NCI-H69 (cell line): ENCODE measurements around the gene CYFIP2.

Source experiments
- DNase-seq: peaks from one replicate; lab custom pipeline; 2025; lab: John Stamatoyannopoulos, UW

Gene CYFIP2

DNA sequence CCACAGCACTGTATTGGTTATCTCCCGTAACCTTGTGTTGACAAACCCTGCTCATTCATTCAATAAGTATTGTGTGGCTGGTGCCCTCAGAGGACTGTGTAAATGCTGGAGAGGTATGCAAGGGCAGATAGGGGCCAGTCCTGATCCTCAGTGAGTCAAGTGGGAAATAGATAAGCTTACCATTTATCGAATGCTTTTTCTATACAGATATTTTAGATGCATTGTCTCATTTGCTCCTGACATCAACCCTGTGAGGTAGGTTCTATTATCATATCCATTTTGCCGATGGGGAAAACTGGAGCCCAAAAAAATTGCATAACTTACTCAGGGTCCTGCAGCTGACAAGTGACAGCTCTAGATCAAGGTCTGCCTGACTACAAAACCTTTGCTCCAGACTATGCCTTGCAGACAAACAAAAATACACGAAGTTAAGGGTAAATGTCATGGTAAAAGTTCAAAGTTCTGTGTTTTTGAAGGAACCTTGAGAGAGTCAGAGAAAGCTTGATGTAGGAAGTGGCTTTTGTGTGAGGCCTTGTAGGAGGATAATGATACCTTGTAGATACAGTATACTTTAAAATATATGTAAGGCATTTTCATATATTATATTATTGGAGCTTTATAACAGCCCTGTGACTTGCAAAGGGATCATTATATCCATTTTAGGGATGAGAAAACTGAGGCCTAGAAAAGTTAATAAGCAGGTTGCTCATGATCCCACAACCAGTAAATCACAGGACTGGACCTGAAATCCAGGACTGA, 22.7 kb downstream of the CYFIP2 start:
- no peak for DNase-seq

DNA sequence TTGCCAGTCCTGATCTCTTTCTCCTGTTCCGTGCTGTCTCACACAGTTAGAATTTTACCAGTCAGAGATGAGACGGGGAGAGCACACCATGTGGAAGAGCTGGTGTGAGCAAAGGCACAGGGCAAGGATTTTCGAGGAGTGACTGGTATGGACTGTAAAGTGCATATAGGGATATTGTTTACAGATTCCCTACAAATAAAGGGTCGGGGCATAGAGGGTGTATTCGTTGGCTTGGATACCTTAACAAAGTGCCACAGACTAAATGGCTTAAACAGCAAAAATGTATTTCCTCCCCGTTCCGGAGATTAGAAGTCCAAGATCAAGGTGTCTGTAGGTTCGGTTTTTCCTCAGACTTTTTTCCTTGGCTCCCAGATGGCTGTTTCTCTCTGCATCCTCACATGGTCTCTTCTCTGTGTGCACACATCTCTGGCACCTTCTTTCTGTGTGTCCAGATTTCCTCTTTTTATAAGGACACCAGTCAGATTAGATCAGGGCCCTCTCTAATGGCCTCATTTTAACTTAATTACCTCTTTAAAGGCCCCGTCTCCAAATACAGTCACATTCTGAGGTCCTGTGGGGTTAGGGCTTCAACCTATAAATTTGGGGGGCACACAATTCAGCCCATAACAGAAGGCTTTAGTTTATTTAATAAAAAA, 23.4 kb downstream of the CYFIP2 start:
- DNase-seq, result no peak

DNA sequence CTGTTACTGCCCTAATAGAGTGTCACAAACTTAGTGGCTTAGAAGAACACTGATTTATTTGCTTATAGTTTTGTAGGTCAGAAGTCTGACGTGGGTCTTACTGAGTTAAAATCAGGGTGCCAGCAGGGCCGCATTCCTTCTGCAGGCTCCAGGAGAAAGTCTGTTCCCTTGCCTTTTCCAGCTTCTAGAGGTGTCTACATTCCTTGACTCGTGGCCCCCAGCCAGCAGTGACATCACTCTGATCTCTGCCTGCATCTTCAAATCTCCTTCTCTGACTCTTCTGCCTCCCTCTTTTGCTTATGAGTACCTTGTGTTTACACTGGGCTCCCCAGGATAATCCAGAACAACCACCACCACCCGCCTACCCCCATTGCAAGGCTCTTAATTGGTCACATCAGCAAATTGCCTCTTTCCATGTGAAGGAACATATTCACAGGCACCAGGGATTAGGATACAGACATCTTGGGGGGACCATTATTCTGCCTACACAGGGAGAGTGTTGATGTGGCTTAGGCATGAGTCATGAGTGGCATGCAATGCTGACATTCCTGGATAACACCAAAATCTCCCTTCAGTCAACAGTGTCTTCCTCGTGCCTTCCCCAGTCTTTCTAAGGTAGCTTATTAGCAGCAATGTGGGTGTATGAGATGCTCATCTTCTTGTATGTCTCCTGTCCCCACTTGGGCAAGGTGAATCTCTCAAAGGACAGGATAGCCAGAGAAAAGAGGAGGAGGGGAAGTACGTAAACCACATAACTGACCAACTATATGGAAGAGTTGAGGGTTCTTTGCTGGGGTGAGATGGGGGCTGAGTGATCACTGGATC, 24.4 kb downstream of the CYFIP2 start:
- DNase-seq, result no peak

DNA sequence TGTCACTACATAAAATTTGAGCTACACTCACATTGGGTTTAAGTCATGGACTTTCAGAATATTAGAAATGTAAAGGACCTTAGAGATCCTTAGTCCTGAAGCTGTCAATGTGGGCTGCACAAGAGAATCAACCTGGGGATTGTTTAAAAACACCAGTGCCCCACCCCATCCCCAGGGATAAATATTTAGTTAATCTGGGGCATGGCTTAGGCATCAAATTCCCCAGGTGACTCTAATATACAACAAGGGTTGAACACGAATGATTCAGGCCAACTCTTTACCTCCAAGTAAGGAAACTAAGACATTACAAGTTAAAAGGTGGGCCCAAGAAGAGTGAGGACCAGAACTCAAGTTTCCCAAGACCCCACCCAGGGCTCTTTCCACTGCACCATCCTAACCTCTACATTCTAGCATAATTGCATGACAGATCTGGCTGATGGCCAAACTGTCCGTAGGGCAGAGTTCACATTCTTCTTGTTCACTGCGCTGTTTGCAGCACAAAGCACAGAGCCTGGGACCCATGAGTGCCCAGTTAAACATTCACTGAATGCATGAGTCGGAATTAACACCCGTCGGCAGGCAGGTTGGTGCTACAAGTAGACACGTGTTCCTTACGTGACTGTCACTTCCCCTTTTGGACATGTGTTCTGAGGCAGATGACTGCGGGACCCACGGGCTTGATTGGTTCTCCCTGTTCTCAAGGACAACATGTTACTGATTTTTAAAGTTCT, 25.2 kb downstream of the CYFIP2 start:
- no peak for DNase-seq

DNA sequence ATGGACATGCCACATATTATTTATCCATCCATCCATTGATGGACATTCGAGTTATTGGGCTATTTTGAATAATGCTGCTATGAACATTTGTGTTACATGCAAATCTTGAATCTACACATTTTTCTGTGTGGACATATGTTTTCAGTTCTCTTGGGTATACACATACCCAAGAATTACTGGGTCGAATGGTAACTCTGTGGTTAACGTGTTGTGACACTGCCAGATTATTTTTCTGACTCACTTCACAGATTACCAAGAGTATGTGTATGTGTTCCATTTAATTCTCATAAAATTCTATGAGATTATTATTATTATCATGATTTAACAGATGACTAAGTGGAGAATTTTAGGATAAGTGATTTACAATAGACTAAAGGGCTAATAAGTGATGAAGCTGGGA, 26.7 kb downstream of the CYFIP2 start:
- DNase-seq, result no peak

- peak; percentile 84 for DNase-seq
Observed at GRCh38 chr5:157294407-157295091, 28.6 kb downstream of the CYFIP2 start.

- DNase-seq, result peak; percentile 89
Observed at GRCh38 chr5:157295247-157295646, 29.3 kb downstream of the CYFIP2 start.

GRCh38 chr5:157300564-157300963, 34.6 kb downstream of the CYFIP2 start:
- DNase-seq, result no peak

DNA sequence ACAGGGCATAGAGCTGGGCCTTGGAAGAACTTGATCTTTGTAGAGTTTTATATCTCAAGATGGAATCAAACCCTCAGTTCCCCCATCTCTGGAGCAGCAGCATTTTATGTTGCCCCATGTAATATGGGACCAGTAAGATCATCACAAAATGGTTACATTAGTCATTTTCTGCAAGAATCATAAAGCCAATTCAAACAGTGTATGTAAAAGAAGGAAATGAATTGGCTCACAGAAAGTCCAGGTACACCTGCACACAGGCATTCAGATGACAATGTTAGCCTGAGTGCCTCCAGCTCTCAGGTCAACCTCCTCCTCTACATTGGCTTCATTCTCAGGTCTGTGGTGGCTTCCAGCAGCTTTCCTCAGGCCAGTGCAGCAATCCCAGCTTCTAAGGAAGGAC, 35.1 kb downstream of the CYFIP2 start:
- DNase-seq, result no peak

- DNase-seq, result no peak
Observed at GRCh38 chr5:157303023-157303422, 37.1 kb downstream of the CYFIP2 start.

DNA sequence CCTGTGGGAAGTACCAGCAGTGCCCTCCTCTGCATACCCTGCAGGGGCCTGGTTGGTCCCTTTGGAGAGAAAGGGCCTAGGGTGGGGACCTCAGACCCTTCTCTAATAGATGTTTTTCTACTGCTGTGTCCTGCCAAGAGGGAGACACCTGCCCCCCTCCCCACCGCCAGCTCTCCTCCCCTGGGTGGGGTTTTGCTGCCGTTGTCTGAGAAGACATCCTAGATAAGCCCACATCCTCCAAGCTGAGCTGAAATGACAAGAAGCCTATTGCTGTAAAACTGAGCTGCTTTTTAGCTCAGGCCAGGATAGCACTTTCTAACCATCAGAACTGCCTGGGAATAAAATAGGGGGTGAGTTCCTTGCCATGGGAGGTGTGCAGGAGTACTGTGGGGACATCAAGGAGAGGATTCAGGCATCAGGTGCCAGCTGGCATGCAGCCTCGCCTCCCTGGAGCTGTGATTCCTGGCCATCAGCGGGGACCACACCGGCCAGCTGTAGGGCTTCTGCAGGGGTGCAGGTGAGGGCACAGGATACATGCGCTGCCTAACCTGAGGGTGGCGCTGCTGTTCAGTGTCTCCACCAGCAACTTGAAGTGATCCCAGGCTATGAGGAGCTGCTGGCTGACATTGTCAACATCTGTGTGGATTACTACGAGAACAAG, 37.9 kb downstream of the CYFIP2 start:
- DNase-seq, result peak; percentile 54

DNA sequence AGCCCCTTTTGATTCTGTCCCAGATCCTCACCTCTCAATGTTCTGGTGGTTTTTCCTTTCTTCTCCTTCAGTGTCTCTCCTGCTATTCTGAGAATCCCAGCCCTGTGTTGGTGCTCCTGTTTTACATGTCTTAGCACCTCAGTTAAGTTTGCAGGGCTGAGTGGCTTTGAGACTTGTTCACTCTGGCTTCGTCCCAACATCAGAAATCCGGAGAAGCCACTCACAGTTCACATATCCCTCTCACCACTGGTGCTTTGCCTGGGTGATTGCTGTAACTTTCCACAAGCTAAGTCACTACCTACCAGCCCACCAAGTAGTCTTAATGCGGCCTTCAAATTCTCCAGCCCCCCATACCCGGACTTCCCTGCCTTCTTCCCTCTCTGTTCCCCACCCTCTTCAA, 40.2 kb downstream of the CYFIP2 start:
- DNase-seq, result no peak

DNA sequence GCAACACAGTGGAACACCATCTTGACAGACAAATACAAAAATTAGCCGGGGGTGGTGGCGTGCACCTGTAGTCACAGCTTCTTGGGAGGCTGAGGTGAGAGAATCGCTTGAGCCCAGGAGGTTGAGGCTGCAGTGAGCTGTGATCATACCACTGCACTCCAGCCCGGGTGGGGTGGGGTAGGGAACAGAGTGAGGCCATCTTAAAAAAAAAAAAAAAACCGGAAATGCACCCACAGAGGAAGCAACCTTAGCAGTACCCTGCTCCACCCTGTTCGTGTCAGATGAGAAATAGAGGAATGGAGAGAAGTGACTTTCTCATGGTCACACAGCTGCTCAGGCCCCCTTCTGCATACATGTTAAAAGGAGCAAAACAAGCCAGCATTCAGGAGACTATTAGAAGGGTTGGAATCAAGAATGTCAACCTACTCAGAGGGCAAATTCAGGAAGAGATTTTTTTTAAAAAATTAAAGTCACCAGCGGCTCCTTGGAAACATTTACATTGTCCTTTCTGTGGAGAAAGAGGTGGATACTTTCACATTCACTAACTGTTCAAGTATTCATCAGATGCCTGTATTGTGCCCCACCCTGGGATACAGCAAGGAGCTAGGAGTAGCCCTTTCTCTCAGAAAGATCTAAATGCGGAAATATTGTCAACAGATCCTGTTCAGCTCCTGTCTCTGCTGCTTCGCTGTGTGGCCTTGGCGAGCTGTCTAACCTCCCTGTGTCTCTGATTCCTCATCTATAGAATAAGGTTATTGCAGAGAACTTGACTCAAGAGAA, 41.0 kb downstream of the CYFIP2 start:
- DNase-seq, result no peak

- peak; percentile 21 for DNase-seq
Observed at GRCh38 chr5:157308836-157309465, 43.0 kb downstream of the CYFIP2 start.

GRCh38 chr5:157309796-157310195, 43.9 kb downstream of the CYFIP2 start:
- DNase-seq, result no peak

DNA sequence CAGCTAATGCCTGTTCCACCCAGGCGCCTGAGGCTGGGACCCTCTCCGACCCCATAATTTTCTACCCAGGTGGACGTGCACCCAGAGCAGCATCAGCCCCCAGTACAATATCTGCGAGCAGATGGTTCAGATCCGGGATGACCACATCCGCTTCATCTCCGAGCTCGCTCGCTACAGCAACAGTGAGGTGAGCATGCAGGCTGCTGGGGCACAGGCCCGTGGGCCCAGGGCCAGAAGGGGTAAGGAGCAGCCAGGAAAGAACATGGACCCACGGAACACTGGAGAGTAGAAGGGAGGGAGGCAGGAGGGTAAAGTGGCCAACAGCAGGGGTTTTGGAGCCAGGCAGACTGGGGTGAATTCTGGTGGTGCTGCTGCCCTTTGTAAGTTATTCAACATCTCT, 45.7 kb downstream of the CYFIP2 start:
- peak; percentile 13 for DNase-seq

GRCh38 chr5:157312492-157312891, 46.6 kb downstream of the CYFIP2 start:
- peak; percentile 71 for DNase-seq

- no peak for DNase-seq
Observed at GRCh38 chr5:157322581-157322980, 56.7 kb downstream of the CYFIP2 start.

- peak; percentile 5 for DNase-seq
Observed at GRCh38 chr5:157323107-157323706, 57.3 kb downstream of the CYFIP2 start.
